NCI-H446 (cell line): ENCODE data around the gene TBC1D1.

Source experiments
- DNase-seq, 2 experiments: peaks; one replicate each; lab custom pipeline; 2025; lab: John Stamatoyannopoulos, UW

TBC1D1 gene

GRCh38 chr4:38150766-38151165 is 259.9 kb downstream of the TBC1D1 start:
- DNase-seq: no peak

GRCh38 chr4:38151873-38152272 is 261.0 kb downstream of the TBC1D1 start:
- DNase-seq: no peak

GRCh38 chr4:38152305-38152704 is 261.4 kb downstream of the TBC1D1 start:
- DNase-seq: no peak

GRCh38 chr4:38152721-38153386 is 262.0 kb downstream of the TBC1D1 start:
- DNase-seq: no peak

GRCh38 chr4:38153387-38153760 is 262.5 kb downstream of the TBC1D1 start:
- no peak for DNase-seq

GRCh38 chr4:38154252-38154651 is 263.4 kb downstream of the TBC1D1 start:
- DNase-seq: no peak

- DNase-seq: no peak
These were observed 264.1 kb downstream of the TBC1D1 start for GRCh38 chr4:38154681-38155588.

GRCh38 chr4:38155589-38156294 is 264.9 kb downstream of the TBC1D1 start:
- DNase-seq: no peak

GRCh38 chr4:38157592-38157991 is 266.7 kb downstream of the TBC1D1 start:
- DNase-seq: no peak

- DNase-seq: no peak
These were observed 269.8 kb downstream of the TBC1D1 start for GRCh38 chr4:38160487-38161207.

GRCh38 chr4:38161208-38162113 is 270.6 kb downstream of the TBC1D1 start:
- DNase-seq: no peak

GRCh38 chr4:38162240-38162784 is 271.4 kb downstream of the TBC1D1 start:
- DNase-seq: no peak

- DNase-seq: no peak
These were observed 272.5 kb downstream of the TBC1D1 start for GRCh38 chr4:38163216-38164006.

GRCh38 chr4:38164346-38164745 is 273.5 kb downstream of the TBC1D1 start:
- DNase-seq: no peak

- no peak for DNase-seq
These were observed 275.2 kb downstream of the TBC1D1 start for GRCh38 chr4:38166082-38166481.

- DNase-seq: no peak
These were observed 275.9 kb downstream of the TBC1D1 start for GRCh38 chr4:38166768-38167167.

GRCh38 chr4:38167973-38168372 is 277.1 kb downstream of the TBC1D1 start:
- no peak for DNase-seq

GRCh38 chr4:38169524-38169923 is 278.6 kb downstream of the TBC1D1 start:
- no peak for DNase-seq

- DNase-seq: no peak
These were observed 279.7 kb downstream of the TBC1D1 start for GRCh38 chr4:38170338-38171169.
